Coronary artery (tissue), 2 donors: Measurements from ENCODE around the gene PLAC1.
A peak's percentile ranks its signal among the peaks of the same experiment; 100 is the strongest.

Experiments
- DNase-seq: peaks from one replicate; pipeline ENCODE4 v3.0.0-alpha.2; 2017; ENCODE audit warnings: low spot score
- H3K27ac ChIP-seq, 2 donors: fragments of 200-600 bp; sonication (generic); one replicate each; pipeline ENCODE4 v1.5.1; 2016 to 2019
- H3K4me3 ChIP-seq: fragments of 200-600 bp; sonication (generic); 2 replicates; pipeline ENCODE4 v1.5.1; 2016; ENCODE audit warnings: mild to moderate bottlenecking, moderate library complexity
- CTCF ChIP-seq: fragments of 200-600 bp; sonication (generic); IDR thresholded peaks from one replicate; pipeline ENCODE4 v1.5.1; 2019; ENCODE audit warnings: antibody characterized with exemption

The PLAC1 gene

GRCh38 chrX:134607523-134607922 lies 50.7 kb downstream of the PLAC1 start:
- DNase-seq, result no peak
- TF ChIP-seq CTCF, result no peak
- no peak overlapping the region for H3K4me3 ChIP-seq
- no peak overlapping the region for H3K27ac ChIP-seq

- DNase-seq, result no peak
- TF ChIP-seq CTCF, result no peak
- no peak overlapping the region for H3K27ac ChIP-seq
- H3K4me3 ChIP-seq, result no peak overlapping the region
Observed at GRCh38 chrX:134604701-134605311, 53.5 kb downstream of the PLAC1 start.

- no peak for TF ChIP-seq CTCF
- peak overlapping the region in 1 of 2 donors; percentile 10 for H3K27ac ChIP-seq
- H3K4me3 ChIP-seq, result no peak overlapping the region
- no peak for DNase-seq
Observed at GRCh38 chrX:134603806-134604700, 54.2 kb downstream of the PLAC1 start.

- TF ChIP-seq CTCF, result no peak
- H3K4me3 ChIP-seq, result no peak overlapping the region
- no peak for DNase-seq
- no peak overlapping the region for H3K27ac ChIP-seq
Observed at GRCh38 chrX:134602410-134602809, 55.9 kb downstream of the PLAC1 start.

GRCh38 chrX:134601240-134601765 lies 57.0 kb downstream of the PLAC1 start:
- Histone ChIP-seq H3K27ac (no peak overlapping the region), H3K4me3 (no peak overlapping the region)
- no peak for DNase-seq
- TF ChIP-seq CTCF, result no peak

- TF ChIP-seq CTCF, result no peak
- Histone ChIP-seq H3K4me3 (no peak overlapping the region), H3K27ac (no peak overlapping the region)
- no peak for DNase-seq
Observed at GRCh38 chrX:134600714-134601113, 57.6 kb downstream of the PLAC1 start.
